Transverse colon (tissue), 4 donors: Measurements from ENCODE around the gene TRIM61. TPM values are rescaled to one million over a fixed set of nuclear protein-coding genes. Genes with fewer than 3 reads are reported as not detected.
"Not testable (repeated sequence)": the region's sequence is repeated elsewhere in the genome, so short reads cannot be mapped to it uniquely, and the experiment has no call there.

ENCODE experiments used
- DNase-seq: peaks from one replicate; pipeline ENCODE4 v3.0.0-alpha.2; 2019
- H3K27ac ChIP-seq, 4 donors: fragments of 200-600 bp; sonication (generic); 2 replicates each; pipeline ENCODE4 v1.5.1; 2016 to 2018; ENCODE audit warnings: inconsistent platforms in 4 of 4
- H3K27me3 ChIP-seq: fragments of 200-600 bp; sonication (generic); 2 replicates; pipeline ENCODE4 v1.5.1; 2017; ENCODE audit warnings: inconsistent platforms
- H3K36me3 ChIP-seq, 4 donors: fragments of 200-600 bp; sonication (generic); 2 replicates each; pipeline ENCODE4 v1.5.1; 2017 to 2019; ENCODE audit warnings: inconsistent platforms in 4 of 4
- H3K4me1 ChIP-seq, 4 donors: fragments of 200-600 bp; sonication (generic); 2 replicates each; pipeline ENCODE4 v1.5.1; 2017 to 2020; ENCODE audit warnings: inconsistent platforms in 4 of 4
- H3K4me3 ChIP-seq, 4 donors: fragments of 200-600 bp; sonication (generic); 1 replicate in 1 of 4; 2 replicates in 3 of 4; pipeline versions ENCODE4 v1.5.1 to v1.6.1; 2017 to 2019; ENCODE audit warnings: inconsistent platforms in 4 of 4
- H3K9me3 ChIP-seq, 2 donors: fragments of 200-600 bp; sonication (generic); 2 replicates each; pipeline ENCODE4 v1.5.1; 2017 to 2019; ENCODE audit warnings: inconsistent platforms in 2 of 2
- EP300 ChIP-seq: sonication (generic); formaldehyde crosslinking; IDR thresholded peaks from one replicate; pipeline ENCODE4 v1.6.1; 2017; ENCODE audit warnings: antibody characterized with exemption, low read depth
- POLR2A ChIP-seq: fragments of 450-650 bp; IDR thresholded peaks from one replicate; pipeline ENCODE4 v1.6.1; 2016; ENCODE audit warnings: antibody characterized with exemption, mild to moderate bottlenecking, moderate library complexity
- POLR2AphosphoS5 ChIP-seq, 3 donors: sonication (generic); formaldehyde crosslinking; IDR thresholded peaks; one replicate each; pipeline ENCODE4 v1.6.1; 2016; ENCODE audit warnings: antibody characterized with exemption in 3 of 3
- WGBS, 2 donors: methylation state at CpG; one replicate each; pipeline ENCODE4 v1.1.5; 2018; ENCODE audit warnings: low coverage in 1 of 2; 5-methylcytosine and 5-hydroxymethylcytosine counted together
- in situ Hi-C, 4 donors: fragments of 200-750 bp; cut with MboI; loops; one replicate each; pipeline versions ENCODE4 v1.15.0 to v1.15.1; 2017; ENCODE audit warnings: low sequenced_read_pairs in 3 of 4, low pct_ligation_motif_present in 1 of 4, low pct_unique_long_range_greater_than_20kb in 1 of 4
- intact Hi-C: fragments of 100-400 bp; cut with DNase I; formaldehyde crosslinking; loops from one replicate; pipeline ENCODE4 v1.15.1; 2023; ENCODE audit warnings: low total_unique reads
- total RNA-seq, 4 donors: library from RNA; depleted of rRNA; stranded (reverse); fragments of >200 nt; gene quantifications; one replicate each; pipeline ENCODE4 v1.1.0, GENCODE V29; 2016
- TF ChIP-seq, protein P1 (sequence below), 5 experiments: fragments of 200-600 bp in 3 of 5; fragments of 450-650 bp in 2 of 5; sonication (generic) in 3 of 5; IDR thresholded peaks; 1 replicate in 2 of 5; 2 replicates in 3 of 5; pipeline ENCODE4 v1.5.1; 2016 to 2017; ENCODE audit warnings: antibody characterized with exemption in 5 of 5, inconsistent platforms in 3 of 5, mild to moderate bottlenecking in 2 of 5, moderate library complexity in 1 of 5

The TRIM61 gene
- total RNA-seq, 4 donors from 2014 or later, result not detected

- WGBS, 2 donors, result 88 to 100% methylated on average over 1 to 2 of the region's 2 CpGs
Measured at GRCh38 chr4:164959896-164960295, 17.6 kb downstream of the TRIM61 start.

GRCh38 chr4:164959421-164959820 lies 18.0 kb downstream of the TRIM61 start:
- H3K27ac ChIP-seq, intact Hi-C loops, H3K4me1 ChIP-seq, in situ Hi-C loops, H3K4me3 ChIP-seq, H3K27me3 ChIP-seq, DNase-seq, H3K9me3 ChIP-seq, H3K36me3 ChIP-seq: not testable (repeated sequence)
- WGBS, 2 donors, result 80 to 94% methylated on average over 2 of the region's 3 CpGs

More at GRCh38 chr4:164959896-164960295, 17.6 kb downstream of the TRIM61 start:
- in situ Hi-C loops, result no loop called here
- intact Hi-C loops, result no loop called here
- no peaks in the 10 kb centered on the region for H3K9me3 ChIP-seq
- no peaks in the 10 kb centered on the region for H3K36me3 ChIP-seq
- DNase-seq, result no peak
- no peaks in the 10 kb centered on the region for H3K27me3 ChIP-seq
- TF ChIP-seq POLR2A, result no peak
- TF ChIP-seq, protein P1, sequence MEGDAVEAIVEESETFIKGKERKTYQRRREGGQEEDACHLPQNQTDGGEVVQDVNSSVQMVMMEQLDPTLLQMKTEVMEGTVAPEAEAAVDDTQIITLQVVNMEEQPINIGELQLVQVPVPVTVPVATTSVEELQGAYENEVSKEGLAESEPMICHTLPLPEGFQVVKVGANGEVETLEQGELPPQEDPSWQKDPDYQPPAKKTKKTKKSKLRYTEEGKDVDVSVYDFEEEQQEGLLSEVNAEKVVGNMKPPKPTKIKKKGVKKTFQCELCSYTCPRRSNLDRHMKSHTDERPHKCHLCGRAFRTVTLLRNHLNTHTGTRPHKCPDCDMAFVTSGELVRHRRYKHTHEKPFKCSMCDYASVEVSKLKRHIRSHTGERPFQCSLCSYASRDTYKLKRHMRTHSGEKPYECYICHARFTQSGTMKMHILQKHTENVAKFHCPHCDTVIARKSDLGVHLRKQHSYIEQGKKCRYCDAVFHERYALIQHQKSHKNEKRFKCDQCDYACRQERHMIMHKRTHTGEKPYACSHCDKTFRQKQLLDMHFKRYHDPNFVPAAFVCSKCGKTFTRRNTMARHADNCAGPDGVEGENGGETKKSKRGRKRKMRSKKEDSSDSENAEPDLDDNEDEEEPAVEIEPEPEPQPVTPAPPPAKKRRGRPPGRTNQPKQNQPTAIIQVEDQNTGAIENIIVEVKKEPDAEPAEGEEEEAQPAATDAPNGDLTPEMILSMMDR (IDR thresholded peaks at IDR 0.05), result no peak
- no peak for TF ChIP-seq EP300
- TF ChIP-seq POLR2AphosphoS5 (IDR thresholded peaks at IDR 0.05), result no peak
- peaks cover 0 to 9% (median 0%) of the 10 kb centered on the region in 4 donors for H3K4me1 ChIP-seq
- no peak overlapping the region for H3K4me3 ChIP-seq
- no peak overlapping the region for H3K27ac ChIP-seq

DNA sequence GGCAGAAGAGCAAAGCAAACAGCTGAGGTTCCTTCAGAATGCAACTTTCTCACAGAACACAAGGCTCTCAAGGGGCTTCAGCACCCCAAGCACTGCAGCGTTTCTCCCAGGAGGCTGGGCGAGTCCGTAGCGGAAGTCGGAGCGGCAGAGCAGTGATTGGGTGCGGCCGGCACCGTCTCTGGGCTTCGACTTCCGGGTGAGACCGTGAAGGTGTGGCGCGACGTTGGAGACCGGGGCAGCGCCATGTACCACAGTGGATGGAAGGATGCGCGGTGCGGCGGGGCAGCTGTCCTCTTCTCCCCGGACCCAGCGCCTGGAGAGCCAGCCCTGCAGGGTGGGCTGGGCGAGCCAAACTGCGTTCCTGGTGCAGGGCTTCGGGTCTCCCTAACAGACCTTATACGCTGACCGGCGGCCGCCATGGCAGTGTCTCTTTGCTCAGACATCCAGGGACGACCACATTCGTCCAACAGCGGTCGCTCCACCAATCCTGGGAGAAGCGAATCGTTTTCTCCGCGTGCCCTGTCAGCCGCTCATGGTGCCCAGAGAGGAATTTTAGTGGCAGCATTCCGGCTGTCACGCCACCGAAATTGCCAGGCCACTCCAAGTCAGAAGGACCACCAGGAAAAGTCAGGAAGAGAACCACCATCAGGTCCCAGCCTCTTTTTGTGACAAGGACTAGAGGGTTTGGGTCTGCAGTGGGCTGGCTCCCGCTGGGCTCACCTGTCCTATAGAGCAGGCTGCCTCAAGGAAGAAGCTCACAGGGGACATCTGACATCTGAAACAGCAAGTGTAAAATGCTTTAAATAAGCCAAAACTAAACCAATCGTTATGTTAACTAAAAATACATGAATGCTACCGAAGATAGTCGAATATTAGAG lies 20.5 kb downstream of the TRIM61 start:
- no peak for TF ChIP-seq POLR2A
- peak in 2 of 3 donors; percentile 23 to 41 for TF ChIP-seq POLR2AphosphoS5 (IDR thresholded peaks at IDR 0.05)
- Histone ChIP-seq H3K27ac (peak overlapping the region in 3 of 4 donors; percentile 3 to 70 (median 26)), H3K9me3 (no peaks in the 10 kb centered on the region), H3K4me1 (peaks cover 0 to 9% (median 0%) of the 10 kb centered on the region in 4 donors), H3K27me3 (peaks cover 7% of the 10 kb centered on the region), H3K4me3 (peak overlapping the region; percentile 35 to 66 (median 52)), H3K36me3 (no peaks in the 10 kb centered on the region)
- in situ Hi-C loops (no loop called here), intact Hi-C loops (no loop called here)
- WGBS, 2 donors, result 19 to 37% methylated on average over 4 to 46 of the region's 46 CpGs
- peak; percentile 82 for DNase-seq

DNA sequence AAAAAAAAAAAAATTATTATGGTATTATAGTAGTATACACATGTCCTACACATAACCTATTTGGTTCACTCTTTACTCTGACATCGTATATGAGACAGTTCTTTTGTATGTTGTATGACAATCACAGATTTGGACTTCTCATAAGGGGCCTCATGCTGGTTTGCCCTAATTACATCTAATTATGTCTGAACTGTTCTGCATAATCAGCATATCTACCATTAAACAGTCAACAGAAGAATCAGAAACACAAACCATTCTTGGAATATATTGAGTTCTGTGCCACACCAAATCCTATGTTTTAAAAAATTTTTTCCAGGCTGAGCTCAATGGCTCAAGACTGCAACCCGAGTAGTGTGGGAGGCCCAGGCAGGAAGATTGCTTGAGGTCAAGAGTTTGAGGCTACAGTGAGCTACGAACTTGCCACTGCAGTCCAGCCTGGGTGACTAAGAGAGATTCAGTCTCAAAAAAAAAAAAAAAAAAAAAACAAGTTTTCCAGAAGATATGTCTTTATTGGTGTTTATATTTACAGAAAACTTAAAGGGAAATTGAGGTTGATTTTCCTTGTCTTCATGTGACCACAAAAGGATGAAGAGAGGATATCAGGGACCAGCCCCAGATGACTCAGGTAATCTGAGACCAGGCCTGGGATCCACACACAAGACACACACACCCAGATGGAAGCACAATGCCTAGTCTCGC lies 22.2 kb downstream of the TRIM61 start:
- intact Hi-C loops, result no loop called here
- in situ Hi-C loops, result no loop called here
- WGBS, 2 donors, result 95 to 98% methylated on average over 4 of the region's 4 CpGs

More for the DNA sequence above, 22.2 kb downstream of the TRIM61 start:
- H3K27me3 ChIP-seq, result peaks cover 7% of the 10 kb centered on the region
- H3K36me3 ChIP-seq, result no peaks in the 10 kb centered on the region
- TF ChIP-seq, protein P1 (IDR thresholded peaks at IDR 0.05), result no peak
- TF ChIP-seq EP300 (no peak), POLR2AphosphoS5 (IDR thresholded peaks at IDR 0.05) (no peak), POLR2A (no peak)
- peaks cover 0 to 9% (median 0%) of the 10 kb centered on the region in 4 donors for H3K4me1 ChIP-seq
- DNase-seq, result no peak
- H3K4me3 ChIP-seq, result no peak overlapping the region
- H3K27ac ChIP-seq, result no peak overlapping the region
- H3K9me3 ChIP-seq, result no peaks in the 10 kb centered on the region
